Measurements from ENCODE around the gene PPFIBP1. TPM values are rescaled to one million over a fixed set of nuclear protein-coding genes. Genes with fewer than 3 reads are reported as not detected.

The PPFIBP1 gene
- total and polyA plus RNA-seq, 2 of the 8 experiments (the other 6 are each of a cell fraction or from before 2014, with no cell fraction given) = 7.7 to 31.3 TPM

DNA sequence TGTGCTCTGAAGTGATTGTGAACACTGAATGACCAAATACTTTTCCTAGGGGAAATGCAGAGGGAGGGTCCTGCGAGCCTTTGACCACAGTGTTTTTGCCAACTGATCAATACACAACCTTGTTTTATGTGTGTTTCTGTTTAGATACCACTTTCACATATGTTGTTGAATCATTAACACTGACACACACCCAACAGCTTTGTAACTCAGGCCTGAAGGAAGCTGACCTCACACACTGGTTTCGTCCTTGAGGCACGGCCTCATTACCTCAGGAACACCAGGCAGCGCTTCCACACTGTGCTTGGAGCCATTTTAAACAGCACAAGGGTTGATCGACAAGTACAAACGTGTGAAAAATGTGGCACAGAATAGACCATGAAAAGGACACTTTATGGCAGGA is 60.0 kb downstream of the PPFIBP1 start:
- POLR2A ChIA-PET (ENCODE audit: partially characterized antibody) = no interaction called here
- H2AK5ac ChIP-seq (ENCODE audit: low read depth, low read length) = no peak overlapping the region
- H3K18ac ChIP-seq (ENCODE audit: extremely low read depth, low read length) = no peak overlapping the region
- no peak overlapping the region for H2AFZ ChIP-seq (ENCODE audit: low read length)
- H2BK15ac ChIP-seq (ENCODE audit: low read length) = no peak overlapping the region
- no peak overlapping the region for H2BK120ac ChIP-seq (replicated peaks; ENCODE audit: low read depth, low read length)
- no peaks in the 10 kb centered on the region for H3K9me3 ChIP-seq (ENCODE audit: insufficient read depth in 2 of 2, low read depth in 1 of 2, low read length in 1 of 2)
- WGBS, 2 experiments (ENCODE audit: extremely low coverage in 1 of 2, insufficient coverage in 1 of 2, insufficient read length in 1 of 2, insufficient replicate concordance in 2 of 2, low coverage in 1 of 2, low lambda C conversion rate in 2 of 2, missing lambda C conversion rate in 1 of 2) = 90% methylated on average over 6 of the region's 6 CpGs; no CpG with 5 or more reads in 1 of the 2 experiments
- H3K4ac ChIP-seq (replicated peaks; ENCODE audit: insufficient read length, low read depth, low read length) = no peak overlapping the region
- H3K27ac ChIP-seq (ENCODE audit: low read depth, low read length) = no peak overlapping the region
- CTCF ChIA-PET (ENCODE audit: partially characterized antibody) = no interaction called here
- no peak overlapping the region for H4K5ac ChIP-seq (ENCODE audit: insufficient read length, low read depth, low read length)
- H2BK20ac ChIP-seq (ENCODE audit: low read length) = no peak overlapping the region
- H4K8ac ChIP-seq (ENCODE audit: extremely low read depth, insufficient read depth, low read length) = no peak overlapping the region
- FAIRE-seq (no peak), DNase-seq (ENCODE audit: low read depth in 1 of 2, low spot score in 2 of 2) (no peak)
- no peaks in the 10 kb centered on the region for H3K23me2 ChIP-seq (ENCODE audit: low read depth, low read length)
- H4K20me1 ChIP-seq (replicated peaks in 1 of 2; ENCODE audit: control insufficient read depth in 1 of 2, insufficient read depth in 2 of 2, low read length in 2 of 2) = no peaks in the 10 kb centered on the region
- H3K4me3 ChIP-seq (ENCODE audit: extremely low read depth in 1 of 4, insufficient read depth in 2 of 4, low read depth in 3 of 4, low read length in 4 of 4) = no peak overlapping the region
- H3K36me3 ChIP-seq (ENCODE audit: control insufficient read depth in 2 of 4, insufficient read depth in 4 of 4, low read length in 3 of 4) = no peaks in the 10 kb centered on the region
- H2BK12ac ChIP-seq (ENCODE audit: low read depth, low read length) = 0 out of 2 replicates have a peak overlapping the region, but pooled peaks have one; percentile 29
- no peak overlapping the region for H2BK5ac ChIP-seq (ENCODE audit: low read depth, low read length)
- H3K79me2 ChIP-seq (ENCODE audit: control insufficient read depth in 1 of 2, insufficient read depth in 2 of 2, low read length in 2 of 2) = no peaks in the 10 kb centered on the region
- peaks cover 0 to 4% (median 0%) of the 10 kb centered on the region in 4 experiments; a peak in 1 of 7 replicates for H3K4me1 ChIP-seq (replicated peaks in 1 of 4; ENCODE audit: control insufficient read depth in 3 of 4, insufficient read depth in 4 of 4, low read length in 3 of 4)
- no peak overlapping the region for H3K9ac ChIP-seq (replicated peaks in 1 of 4; ENCODE audit: extremely low read depth in 1 of 4, low read depth in 3 of 4, low read length in 3 of 4)
- TF ChIP-seq RAD21 (IDR thresholded peaks at IDR 0.05 in 1 of 2, conservative IDR thresholded peaks at IDR 0.05 in 1 of 2; ENCODE audit: low read depth in 2 of 2, low read length in 2 of 2) = no peak
- no peak for TF ChIP-seq CBX8 (IDR thresholded peaks at IDR 0.05; ENCODE audit: borderline replicate concordance, low read depth, low read length)
- no peak for TF ChIP-seq MAFK (IDR thresholded peaks at IDR 0.05; ENCODE audit: low read depth, low read length)
- no peak for TF ChIP-seq SIRT6 (IDR thresholded peaks at IDR 0.05; ENCODE audit: low read length)
- no peak overlapping the region for H3K23ac ChIP-seq (ENCODE audit: insufficient read length)
- H3K56ac ChIP-seq (replicated peaks; ENCODE audit: insufficient read length, low read depth, low read length) = no peak overlapping the region
- H3K4me2 ChIP-seq (ENCODE audit: insufficient read depth in 1 of 2, low read depth in 2 of 2, low read length in 2 of 2) = no peak overlapping the region
- H3K14ac ChIP-seq (ENCODE audit: insufficient read length) = no peak overlapping the region
- no peaks in the 10 kb centered on the region; the same call in 1 of the 2 replicates for H3K79me1 ChIP-seq (ENCODE audit: low read depth, low read length)
- H3K27me3 ChIP-seq (replicated peaks in 1 of 4; ENCODE audit: control insufficient read depth in 3 of 4, extremely low read depth in 1 of 4, insufficient read depth in 3 of 4, low read length in 3 of 4) = no peaks in the 10 kb centered on the region
- H4K91ac ChIP-seq (replicated peaks; ENCODE audit: insufficient read length, low read length) = no peak overlapping the region

Data from H1 (cell line).